HL-60 (cell line): Measurements from ENCODE around the gene BPIFA3.

ENCODE experiments used
- DNase-seq, 2 experiments: peaks; one replicate each; pipeline ENCODE4 v3.0.0-alpha.2; 2010 to 2020; ENCODE audit warnings: low read depth in 1 of 2, low spot score in 1 of 2
- H3K27ac ChIP-seq: fragments of 250-450 bp; sonication (Bioruptor Pico); replicated peaks from 2 replicates; pipeline ENCODE4 v1.5.1; 2020; ENCODE audit warnings: mild to moderate bottlenecking, moderate library complexity
- H3K27me3 ChIP-seq: fragments of 250-450 bp; sonication (Bioruptor Pico); 2 replicates; pipeline ENCODE4 v1.5.1; 2021; ENCODE audit warnings: mild to moderate bottlenecking, moderate library complexity; ENCODE audit not compliant: insufficient read depth, poor library complexity, severe bottlenecking
- H3K4me3 ChIP-seq: replicated peaks from 2 replicates; pipeline ENCODE4 v1.5.1; 2011; ENCODE audit warnings: mild to moderate bottlenecking, control low read depth, low read length; ENCODE audit not compliant: insufficient read depth
- CTCF ChIP-seq: IDR thresholded peaks from one replicate; pipeline ENCODE4 v1.5.1; 2011; ENCODE audit warnings: low read length, control low read depth, inconsistent platforms; ENCODE audit not compliant: insufficient read depth
- GABPA ChIP-seq: IDR thresholded peaks from 2 replicates; pipeline ENCODE4 v1.6.1; 2012; ENCODE audit warnings: low read depth
- POLR2AphosphoS5 ChIP-seq: IDR thresholded peaks from 2 replicates; pipeline ENCODE4 v1.6.1; 2012; ENCODE audit warnings: low read depth
- REST ChIP-seq: IDR thresholded peaks from 2 replicates; pipeline ENCODE4 v1.6.1; 2012; ENCODE audit warnings: low read depth; ENCODE audit not compliant: insufficient replicate concordance
- SPI1 ChIP-seq: IDR thresholded peaks from 2 replicates; pipeline ENCODE4 v1.6.1; 2012; ENCODE audit warnings: low read depth, mild to moderate bottlenecking, borderline replicate concordance

Gene BPIFA3

GRCh38 chr20:33178726-33179125 is 38.4 kb upstream of the BPIFA3 start:
- DNase-seq = no peak
- Histone ChIP-seq H3K27ac (no peak overlapping the region), H3K4me3 (no peak overlapping the region), H3K27me3 (no peaks in the 10 kb centered on the region)
- TF ChIP-seq GABPA (no peak), CTCF (no peak), SPI1 (no peak), POLR2AphosphoS5 (no peak), REST (no peak)

GRCh38 chr20:33180169-33180568 is 37.0 kb upstream of the BPIFA3 start:
- H3K27ac ChIP-seq = no peak overlapping the region
- no peak for DNase-seq
- no peak for TF ChIP-seq REST
- TF ChIP-seq CTCF = no peak
- no peak for TF ChIP-seq SPI1
- no peak for TF ChIP-seq GABPA
- TF ChIP-seq POLR2AphosphoS5 = no peak
- no peaks in the 10 kb centered on the region for H3K27me3 ChIP-seq
- no peak overlapping the region for H3K4me3 ChIP-seq

GRCh38 chr20:33181482-33182093 is 35.6 kb upstream of the BPIFA3 start:
- H3K27ac ChIP-seq = no peak overlapping the region
- no peak overlapping the region for H3K4me3 ChIP-seq
- no peaks in the 10 kb centered on the region for H3K27me3 ChIP-seq
- DNase-seq = no peak
- TF ChIP-seq POLR2AphosphoS5 (no peak), REST (no peak), SPI1 (no peak), CTCF (no peak), GABPA (no peak)
